Smooth muscle cell (in vitro differentiated cells): Measurements from ENCODE around the gene RPL18. TPM values are rescaled to one million over a fixed set of nuclear protein-coding genes. Genes with fewer than 3 reads are reported as not detected.

Experiments
- DNase-seq: peaks from one replicate; lab custom pipeline; 2025; ENCODE audit not compliant: unreplicated experiment; lab: John Stamatoyannopoulos, UW
- H2AFZ ChIP-seq: fragments of 200-600 bp; sonication (generic); 2 replicates; pipeline ENCODE4 v1.6.0; 2016; ENCODE audit warnings: antibody characterized with exemption, low read depth, mild to moderate bottlenecking
- H3F3A ChIP-seq: fragments of 200-600 bp; sonication (generic); 2 replicates; pipeline ENCODE4 v1.6.0; 2017; ENCODE audit warnings: antibody characterized with exemption, low read depth
- H3K27ac ChIP-seq: fragments of 200-600 bp; sonication (generic); 2 replicates; pipeline ENCODE4 v1.5.1; 2016; ENCODE audit warnings: low read depth, mild to moderate bottlenecking
- H3K27me3 ChIP-seq: fragments of 200-600 bp; sonication (generic); 2 replicates; pipeline ENCODE4 v1.6.1; 2016; ENCODE audit warnings: low read depth, mild to moderate bottlenecking
- H3K36me3 ChIP-seq: fragments of 200-600 bp; sonication (generic); 2 replicates; pipeline ENCODE4 v1.5.1; 2016; ENCODE audit warnings: low read depth
- H3K4me1 ChIP-seq: fragments of 200-600 bp; sonication (generic); 2 replicates; pipeline ENCODE4 v1.5.1; 2016; ENCODE audit warnings: low read depth
- H3K4me2 ChIP-seq: fragments of 200-600 bp; sonication (generic); 2 replicates; pipeline ENCODE4 v1.6.0; 2016; ENCODE audit warnings: mild to moderate bottlenecking
- H3K4me3 ChIP-seq: fragments of 200-600 bp; sonication (generic); 2 replicates; pipeline ENCODE4 v1.5.1; 2016; ENCODE audit warnings: mild to moderate bottlenecking
- H3K79me2 ChIP-seq: fragments of 200-600 bp; sonication (generic); 2 replicates; pipeline ENCODE4 v1.6.0; 2016; ENCODE audit warnings: low read depth, mild to moderate bottlenecking
- H3K9ac ChIP-seq: fragments of 200-600 bp; sonication (generic); 2 replicates; pipeline ENCODE4 v1.6.0; 2016; ENCODE audit warnings: low read depth
- H3K9me3 ChIP-seq: fragments of 200-600 bp; sonication (generic); replicated peaks from 2 replicates; pipeline ENCODE4 v1.5.1; 2016; ENCODE audit warnings: low read depth
- H4K20me1 ChIP-seq: fragments of 200-600 bp; sonication (generic); 2 replicates; pipeline ENCODE4 v1.6.0; 2016; ENCODE audit warnings: low read depth
- CTCF ChIP-seq: fragments of 200-600 bp; sonication (generic); IDR thresholded peaks from 2 replicates; pipeline ENCODE4 v1.5.1; 2017; ENCODE audit warnings: borderline replicate concordance, mild to moderate bottlenecking, antibody characterized with exemption; ENCODE audit not compliant: insufficient read depth, poor library complexity, severe bottlenecking
- WGBS: methylation state at CpG from one replicate; pipeline ENCODE4 v1.1.7; 2016; ENCODE audit warnings: low lambda C conversion rate; 5-methylcytosine and 5-hydroxymethylcytosine counted together
- polyA plus RNA-seq: library from polyadenylated mRNA; unstranded; fragments of >200 nt; fragmentation: Nextera tagmentation; extraction: Ambion mirVana; gene quantifications from 2 replicates; pipeline ENCODE4 v1.2.1, GENCODE V29; 2016
- total RNA-seq: library from RNA; depleted of rRNA; stranded (reverse); fragments of >200 nt; gene quantifications from 2 replicates; pipeline ENCODE4 v1.2.3, GENCODE V29; 2014

The RPL18 gene
- total and polyA plus RNA-seq, 2 experiments from 2014 or later, result 666 to 1,519 TPM

- DNase-seq, result peak; percentile 94
- Histone ChIP-seq H3K9me3 (no peaks in the 10 kb centered on the region), H3K9ac (peak overlapping the region; percentile 73), H3K36me3 (no peaks in the 10 kb centered on the region), H2AFZ (peak overlapping the region; percentile 76), H3F3A (peaks cover 12% of the 10 kb centered on the region), H4K20me1 (no peaks in the 10 kb centered on the region), H3K4me1 (peaks cover 4% of the 10 kb centered on the region), H3K4me3 (peak overlapping the region; percentile 60), H3K4me2 (peak overlapping the region; percentile 79), H3K79me2 (no peaks in the 10 kb centered on the region), H3K27me3 (peaks cover 6% of the 10 kb centered on the region), H3K27ac (peak overlapping the region; percentile 65)
- under 1% methylated on average over 34 of the region's 38 CpGs for WGBS
- TF ChIP-seq CTCF, result no peak
Observed at GRCh38 chr19:48637449-48637947, 18.5 kb upstream of the RPL18 start.

- Histone ChIP-seq H3F3A (peaks cover 12% of the 10 kb centered on the region), H2AFZ (peak within 1 kb of the TSS; percentile 76), H3K36me3 (no peaks in the 10 kb centered on the region), H3K79me2 (no peaks in the 10 kb centered on the region), H4K20me1 (no peaks in the 10 kb centered on the region), H3K27me3 (peaks cover 6% of the 10 kb centered on the region), H3K9me3 (no peaks in the 10 kb centered on the region), H3K4me1 (peaks cover 4% of the 10 kb centered on the region), H3K4me3 (peak within 1 kb of the TSS; percentile 60), H3K9ac (peak within 1 kb of the TSS; percentile 73), H3K4me2 (peak within 1 kb of the TSS; percentile 79), H3K27ac (peak within 1 kb of the TSS; percentile 65)
- DNase-seq, result no peak
- WGBS, result 3% methylated on average over 38 of the region's 40 CpGs
- no peak for TF ChIP-seq CTCF
Observed at GRCh38 chr19:48636859-48637448, 18.0 kb upstream of the RPL18 start, which contains the start of gene DBP. TSS of gene DBP (minus strand) at chr19:48637379. CDS start at chr19:48636994, 385 bp downstream.

- H3K4me2 ChIP-seq, result peak overlapping the region; percentile 79
- WGBS, result 12% methylated on average over 31 of the region's 35 CpGs
- no peak overlapping the region for H3K9ac ChIP-seq
- peaks cover 6% of the 10 kb centered on the region for H3K27me3 ChIP-seq
- H3K4me1 ChIP-seq, result peaks cover 4% of the 10 kb centered on the region
- peak overlapping the region; percentile 60 for H3K4me3 ChIP-seq
- H4K20me1 ChIP-seq, result no peaks in the 10 kb centered on the region
- no peak for TF ChIP-seq CTCF
- H3K9me3 ChIP-seq, result no peaks in the 10 kb centered on the region
- no peak overlapping the region for H2AFZ ChIP-seq
- no peak overlapping the region for H3K27ac ChIP-seq
- no peak for DNase-seq
- H3F3A ChIP-seq, result peaks cover 12% of the 10 kb centered on the region
- no peaks in the 10 kb centered on the region for H3K79me2 ChIP-seq
- no peaks in the 10 kb centered on the region for H3K36me3 ChIP-seq
Observed at GRCh38 chr19:48635966-48636858, 17.2 kb upstream of the RPL18 start.
